Cerebellar cortex (tissue), 1 donor: Measurements from ENCODE around the gene NEDD4.
"Not testable (repeated sequence)": the region's sequence is repeated elsewhere in the genome, so short reads cannot be mapped to it uniquely, and the experiment has no call there.

Source experiments
- DNase-seq: peaks from one replicate; pipeline ENCODE4 v3.0.0-alpha.2; 2015; ENCODE audit warnings: low spot score

The NEDD4 gene

DNA sequence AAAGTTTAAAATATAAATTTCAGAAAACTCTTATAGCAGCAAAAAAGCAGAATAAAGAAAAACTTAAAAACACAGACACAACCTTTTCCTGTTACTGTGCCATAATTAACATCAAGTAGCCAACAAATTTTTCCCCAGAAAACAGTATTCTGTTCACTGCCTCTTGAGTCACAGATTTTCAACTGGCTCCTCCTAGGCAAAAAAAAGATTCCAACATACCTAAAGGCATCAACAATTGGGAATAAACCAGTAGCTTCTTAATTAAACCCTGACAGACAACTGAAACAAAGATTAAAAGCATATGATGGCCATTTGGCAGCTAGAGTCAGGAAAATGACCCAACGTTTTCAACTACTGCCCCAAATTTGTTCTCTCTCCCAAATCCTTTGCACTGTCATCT is 10.9 kb upstream of the NEDD4 start:
- DNase-seq = not testable (repeated sequence)

DNA sequence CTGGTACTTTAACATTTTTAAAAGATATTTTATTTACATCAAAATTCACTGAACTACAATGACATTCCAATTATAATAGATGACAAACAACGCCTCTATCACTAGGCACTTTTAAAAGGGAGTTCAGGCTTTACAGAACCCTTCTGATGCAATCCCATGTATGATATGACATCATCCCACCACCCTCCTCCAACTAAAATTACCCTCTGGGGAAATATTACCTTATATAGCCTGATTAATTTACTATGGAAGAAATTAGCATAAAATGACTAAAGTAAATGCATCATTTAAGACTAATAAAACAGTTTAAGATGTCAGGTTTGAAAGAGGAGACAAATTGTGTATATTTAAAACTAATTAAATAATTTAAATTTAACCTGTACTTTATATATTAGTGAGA is 10.4 kb upstream of the NEDD4 start:
- not testable (repeated sequence) for DNase-seq

DNA sequence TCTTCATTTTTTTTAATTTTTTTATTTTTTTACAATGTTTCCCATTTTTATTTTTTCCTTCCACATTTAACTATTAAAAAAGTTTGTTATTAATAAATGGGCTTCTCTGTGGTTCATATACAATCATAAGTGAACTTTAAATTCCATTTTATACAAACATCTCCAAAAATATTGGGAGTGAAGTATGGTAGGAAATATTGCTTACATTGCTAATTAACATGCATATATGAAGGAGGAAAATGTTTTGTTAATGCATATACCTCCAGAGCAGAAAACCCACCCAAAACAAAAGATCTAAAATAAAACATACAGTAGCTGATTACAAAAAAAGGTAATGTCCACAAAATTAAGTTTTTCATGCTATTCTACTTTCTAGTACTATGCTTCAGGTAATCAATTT is 9.9 kb upstream of the NEDD4 start:
- not testable (repeated sequence) for DNase-seq

DNA sequence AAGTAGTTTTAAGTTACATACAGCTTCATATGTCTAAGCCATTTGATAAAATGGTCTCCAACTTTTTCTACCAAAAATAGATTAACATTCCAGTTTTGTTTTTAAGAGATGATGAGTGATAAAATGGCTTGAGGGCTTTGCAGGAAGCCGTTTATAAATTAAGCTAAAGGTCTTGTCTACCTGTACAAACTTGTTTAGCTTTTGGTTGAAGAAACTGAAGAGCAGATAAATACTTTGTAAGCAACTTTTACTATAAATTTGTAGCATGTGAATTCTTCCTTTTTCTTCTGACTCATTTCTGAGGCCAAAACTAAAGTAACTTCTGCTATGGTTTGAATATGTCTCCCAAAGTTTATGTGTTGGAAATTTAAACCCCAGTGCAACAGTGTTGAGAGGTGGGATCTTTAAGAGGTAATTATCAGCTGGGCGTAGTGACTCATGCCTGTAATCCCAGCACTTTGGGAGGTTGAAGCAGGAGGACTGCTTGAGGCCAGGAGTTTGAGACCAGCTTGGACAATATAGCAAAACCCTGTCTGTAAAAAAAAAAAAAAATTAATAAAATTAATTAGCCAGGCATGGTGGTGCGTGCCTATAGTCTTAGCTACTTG is 8.2 kb upstream of the NEDD4 start:
- DNase-seq = no peak

DNA sequence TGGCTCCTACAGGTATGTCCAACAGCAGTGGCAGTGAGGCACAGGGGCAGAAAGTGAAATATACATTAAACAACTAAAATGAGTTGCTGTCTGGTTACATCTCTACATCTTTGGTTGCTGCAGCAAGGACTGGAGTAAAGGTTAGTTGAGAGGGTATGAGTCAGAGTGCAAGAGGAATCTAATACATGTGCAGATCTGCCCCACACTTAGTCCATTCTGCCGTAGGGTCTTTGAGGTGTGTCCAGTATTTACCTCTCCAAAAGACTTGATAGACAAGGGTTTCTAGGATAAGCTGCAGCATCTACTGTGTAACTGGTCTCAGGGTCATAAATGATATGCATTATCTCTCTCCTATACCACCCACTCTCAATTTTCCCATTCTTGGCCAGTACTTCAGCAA is 6.2 kb upstream of the NEDD4 start:
- no peak for DNase-seq

DNA sequence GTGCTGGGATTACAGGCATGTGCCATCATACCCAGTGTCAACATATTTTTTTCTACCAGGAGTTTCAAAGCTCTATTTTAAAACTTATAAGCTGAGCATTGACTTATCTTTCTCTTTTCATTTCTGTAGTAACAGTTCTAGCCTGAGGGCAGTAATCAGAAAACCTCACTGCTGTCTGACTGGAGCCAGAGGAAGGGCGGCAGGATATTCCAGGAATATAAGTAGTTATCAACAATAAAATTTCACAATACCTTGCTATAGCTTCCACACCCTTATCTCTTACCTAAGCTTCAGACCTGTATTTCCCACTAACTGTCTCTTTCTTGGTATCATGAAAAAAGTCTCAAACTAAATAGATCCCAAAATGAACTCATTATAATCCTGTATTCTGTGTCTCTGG is 5.1 kb upstream of the NEDD4 start:
- DNase-seq = no peak

DNA sequence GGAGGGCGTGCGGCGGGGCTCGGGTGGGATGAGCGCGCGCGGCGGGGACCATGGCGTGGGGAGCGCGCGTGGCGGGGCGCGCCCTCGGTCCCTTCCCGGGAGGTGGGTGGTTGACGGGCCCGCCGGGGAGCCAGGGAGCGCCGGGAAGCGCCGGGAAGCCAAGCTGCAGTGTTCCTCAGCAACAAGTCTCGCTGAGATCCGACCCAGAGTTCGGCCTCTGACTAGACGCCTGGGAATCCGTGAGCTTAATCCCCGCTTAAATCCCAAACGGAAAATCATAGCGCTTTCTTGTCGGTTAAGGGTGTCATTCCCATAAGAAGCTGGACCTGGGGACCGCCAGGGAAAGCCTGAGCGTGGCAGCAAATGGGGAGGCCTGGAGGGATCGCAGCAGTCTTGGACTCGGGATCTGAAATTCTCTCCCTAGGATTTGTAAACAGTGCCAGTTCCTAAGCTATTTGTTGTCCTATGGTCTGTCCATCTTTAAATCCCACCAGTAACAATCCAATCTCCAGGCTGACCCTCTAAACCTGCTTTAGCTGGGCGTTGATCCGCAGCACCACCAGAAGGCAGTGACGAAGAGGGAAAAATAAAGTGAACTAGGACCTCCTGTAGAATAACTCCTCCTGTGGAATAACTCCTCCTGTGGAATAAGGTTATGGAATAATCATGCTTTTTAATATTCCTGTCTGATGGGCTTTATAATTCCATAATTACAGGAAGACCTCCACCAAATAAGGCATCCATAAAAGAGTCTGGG is 570 bp upstream of the NEDD4 start:
- DNase-seq = peak; percentile 68

DNA sequence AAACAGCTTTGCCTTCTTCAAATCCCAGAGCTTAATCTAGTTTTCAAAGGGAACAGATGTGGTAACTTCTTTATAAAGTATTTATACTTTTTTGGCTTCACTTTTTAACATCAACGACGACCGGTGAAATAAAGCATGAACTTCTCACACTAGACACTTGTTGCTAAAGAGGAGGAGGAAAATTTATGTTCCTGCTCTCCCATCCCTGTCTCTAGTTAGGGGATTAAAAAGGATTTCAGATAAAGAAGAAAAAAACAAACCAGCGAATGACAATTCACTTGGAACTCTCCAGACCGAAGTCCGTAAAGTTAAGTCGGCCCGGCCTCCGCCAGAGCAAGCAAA is 672 bp downstream of the NEDD4 start:
- peak; percentile 31 for DNase-seq

DNA sequence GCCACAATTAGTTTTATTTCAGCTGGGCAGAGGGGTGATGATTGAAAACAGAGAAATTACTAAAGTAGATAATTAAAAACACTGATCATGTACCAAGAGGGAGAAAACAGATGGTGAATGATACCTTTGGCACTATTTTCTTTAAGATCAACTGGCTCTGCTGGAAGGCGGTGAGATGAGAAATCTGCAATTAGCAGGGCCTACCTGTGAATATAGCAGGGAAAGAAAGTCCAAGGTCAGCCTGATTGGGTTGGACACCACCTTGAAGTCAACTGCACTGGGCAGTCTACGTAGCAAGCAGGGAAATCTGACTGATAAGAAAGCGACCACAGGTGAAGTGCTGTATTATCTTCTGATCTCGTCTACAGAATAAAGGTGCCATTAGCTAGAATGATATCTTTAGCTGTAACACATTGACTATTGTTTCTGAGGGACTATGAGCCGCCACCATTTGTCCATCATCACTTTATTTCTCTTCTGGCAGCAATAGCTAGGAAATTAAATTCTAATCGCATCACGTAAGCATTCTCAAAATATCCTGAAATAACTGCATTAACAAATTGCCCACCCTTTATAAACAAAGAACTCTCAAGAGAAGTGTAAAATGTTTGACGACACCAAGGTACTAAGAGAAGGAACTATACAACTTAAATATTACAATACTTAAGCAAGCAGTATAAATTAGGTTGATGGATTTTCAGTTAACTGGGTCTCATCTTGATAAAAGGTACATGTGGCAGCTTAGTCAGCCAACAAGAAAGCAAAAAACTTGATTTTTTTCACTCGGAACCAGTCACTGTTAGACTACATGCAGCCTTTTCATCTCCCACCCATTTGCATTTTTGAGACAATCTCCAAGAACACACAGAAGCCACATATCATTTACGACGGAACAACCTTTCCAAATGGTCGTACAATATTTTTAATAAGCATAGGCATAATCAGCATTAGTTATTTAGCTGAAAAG is 1.3 kb downstream of the NEDD4 start:
- peak; percentile 14 for DNase-seq

DNA sequence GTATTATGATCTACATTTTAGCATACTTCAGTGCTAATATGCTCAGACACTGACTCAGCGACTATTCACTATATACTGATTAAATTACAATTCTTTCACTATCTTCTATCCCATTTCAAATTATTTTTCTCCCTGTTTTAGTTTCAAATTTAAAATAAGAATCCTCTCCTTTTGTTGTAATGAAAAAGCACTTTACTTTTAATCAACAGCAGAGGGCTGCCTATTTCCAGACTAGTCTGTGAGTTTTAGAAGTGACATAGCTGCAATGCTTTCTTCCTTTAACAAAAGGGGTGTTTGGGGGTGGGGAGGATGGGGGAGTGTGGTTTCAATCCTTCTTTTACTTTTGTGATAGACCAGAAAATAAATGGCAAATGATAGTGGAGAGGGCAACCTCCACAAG is 2.4 kb downstream of the NEDD4 start:
- peak; percentile 24 for DNase-seq

DNA sequence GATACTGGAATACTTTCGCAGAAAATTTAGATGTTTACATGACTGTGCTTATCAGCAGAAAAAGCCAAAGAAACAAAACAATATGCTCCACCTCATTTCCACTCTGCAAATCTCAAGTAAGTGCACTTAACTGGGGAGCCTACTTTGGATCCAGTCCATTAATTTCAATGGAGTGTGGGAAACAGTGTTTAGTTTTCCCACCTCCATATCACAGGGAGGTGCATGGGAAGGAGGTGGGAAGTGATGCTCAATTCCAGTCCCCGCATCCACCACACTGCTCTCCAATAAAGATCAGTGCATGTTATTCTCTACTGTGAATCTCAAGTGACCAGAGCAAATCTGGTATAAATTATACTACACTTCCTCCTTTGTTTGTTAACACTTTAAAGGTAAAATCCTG is 2.9 kb downstream of the NEDD4 start:
- no peak for DNase-seq

DNA sequence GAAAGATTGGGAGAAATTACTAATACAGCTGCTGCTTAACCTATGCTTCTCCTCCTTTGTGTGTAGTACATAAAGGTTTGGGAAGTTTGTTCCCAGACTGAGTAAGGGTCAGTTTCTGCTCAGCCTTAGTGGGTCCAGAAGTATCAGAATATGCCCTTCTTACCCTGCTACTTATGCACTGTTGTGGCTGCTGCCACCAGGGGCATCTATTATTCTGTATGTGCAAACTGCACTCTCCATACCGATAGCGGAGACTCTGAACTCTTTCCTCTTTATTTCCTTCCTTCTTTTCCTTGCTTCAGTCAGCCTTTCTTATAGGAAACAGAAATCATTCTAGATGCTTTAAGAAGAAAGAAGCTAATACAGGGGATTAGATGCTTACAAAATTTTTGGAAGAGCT is 4.0 kb downstream of the NEDD4 start:
- DNase-seq = no peak

DNA sequence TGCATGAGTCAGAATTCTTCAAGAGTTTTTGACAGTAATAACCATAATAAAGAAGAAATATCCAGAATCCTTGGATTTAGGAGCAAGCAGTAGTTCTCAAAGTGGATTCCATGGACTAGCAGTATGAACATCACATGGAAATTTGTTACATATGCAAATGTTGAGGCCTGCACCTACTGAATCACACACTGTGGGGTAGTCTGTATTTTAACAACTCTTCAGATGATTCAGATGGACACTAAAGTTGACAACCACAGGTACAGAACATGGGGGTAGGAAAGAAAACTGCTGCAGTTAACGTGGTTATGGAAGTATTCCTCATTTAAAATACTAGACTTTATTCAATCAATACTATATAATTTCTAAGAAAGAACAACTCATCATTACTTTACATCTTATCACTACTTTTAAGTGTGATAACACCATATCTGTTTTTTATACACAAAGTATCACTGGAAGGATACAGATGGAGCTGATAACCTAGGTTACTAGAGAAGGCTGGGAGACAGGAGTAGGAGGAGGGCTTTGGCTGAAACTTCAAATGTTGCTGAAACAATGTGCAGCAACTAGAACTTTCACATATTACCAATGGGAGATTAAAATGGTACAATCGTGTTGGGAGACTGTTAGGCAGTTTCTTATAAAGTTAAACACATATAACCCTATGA is 11.7 kb downstream of the NEDD4 start:
- DNase-seq = no peak

DNA sequence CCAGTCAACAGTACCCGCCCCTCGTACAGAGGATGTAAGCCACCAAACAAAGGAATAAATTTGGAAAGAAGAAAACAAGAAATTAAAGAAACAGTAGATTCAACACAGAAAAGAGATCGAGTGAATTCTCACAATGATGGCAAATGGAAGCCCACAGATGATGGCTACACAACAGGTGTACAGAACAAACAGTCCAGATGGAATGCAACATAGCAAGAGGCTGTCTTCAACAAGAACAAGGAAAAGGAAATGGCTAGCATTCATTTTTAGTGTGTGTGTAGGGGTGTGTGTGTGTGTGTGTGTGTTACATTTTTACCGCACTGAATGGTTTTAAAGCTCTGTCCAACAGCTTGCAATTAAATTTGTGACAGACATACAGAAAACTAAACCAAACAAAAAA is 12.9 kb downstream of the NEDD4 start:
- no peak for DNase-seq

DNA sequence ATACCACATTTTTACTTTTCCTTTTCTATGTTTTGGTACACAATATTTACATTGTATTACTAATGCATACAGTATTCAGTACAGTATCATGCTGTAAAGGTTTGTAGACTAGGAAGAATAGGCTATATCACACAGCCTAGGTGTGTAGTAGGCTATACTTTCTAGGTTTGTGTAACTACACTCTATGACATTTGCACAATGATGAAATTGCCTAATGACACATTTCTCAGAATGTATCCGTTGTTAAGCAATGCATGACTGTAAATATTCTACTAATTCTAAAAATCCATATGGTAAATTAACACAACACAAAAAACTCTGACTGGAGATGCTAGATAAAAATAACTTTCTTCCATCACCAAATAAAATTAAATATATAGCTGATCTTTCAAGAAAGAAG is 16.2 kb downstream of the NEDD4 start:
- no peak for DNase-seq

DNA sequence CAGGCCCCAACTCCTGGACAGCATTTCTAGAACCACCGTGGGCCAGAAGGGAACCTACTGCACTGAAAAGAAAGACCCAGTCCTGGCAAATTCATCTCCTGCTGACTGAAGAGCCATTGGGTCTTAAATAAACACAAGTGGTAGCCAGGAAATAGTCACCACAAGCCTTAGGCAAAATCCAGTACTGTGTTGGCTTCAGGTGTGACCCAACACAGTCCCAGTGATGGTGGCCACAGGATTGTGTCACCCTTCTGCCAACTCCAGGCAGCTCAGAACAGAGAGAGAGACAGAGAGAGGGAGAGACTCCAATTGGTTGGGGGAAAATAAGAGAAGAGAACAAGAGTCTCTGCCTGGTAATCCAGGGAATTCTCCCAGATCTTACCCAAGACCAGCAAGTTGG is 23.1 kb downstream of the NEDD4 start:
- no peak for DNase-seq

DNA sequence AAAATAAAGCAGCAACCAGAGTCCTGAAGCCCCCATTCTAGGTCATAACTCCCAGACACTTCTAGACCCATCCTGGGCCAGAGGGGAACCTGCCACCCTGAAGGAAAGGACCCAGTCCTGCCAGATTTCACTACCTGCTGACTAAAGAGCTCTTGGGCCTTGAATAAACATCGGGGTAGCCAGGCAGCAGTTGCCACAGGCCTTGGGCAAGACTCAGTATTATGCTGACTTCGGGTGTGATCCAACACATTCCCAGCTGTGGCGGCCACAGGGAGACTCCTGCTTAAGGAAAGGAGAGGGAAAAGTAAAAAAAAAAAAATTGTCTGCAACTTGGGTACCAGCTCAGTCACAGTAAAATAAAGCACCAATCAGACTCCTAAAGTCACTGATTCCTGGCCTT is 23.8 kb downstream of the NEDD4 start:
- no peak for DNase-seq

DNA sequence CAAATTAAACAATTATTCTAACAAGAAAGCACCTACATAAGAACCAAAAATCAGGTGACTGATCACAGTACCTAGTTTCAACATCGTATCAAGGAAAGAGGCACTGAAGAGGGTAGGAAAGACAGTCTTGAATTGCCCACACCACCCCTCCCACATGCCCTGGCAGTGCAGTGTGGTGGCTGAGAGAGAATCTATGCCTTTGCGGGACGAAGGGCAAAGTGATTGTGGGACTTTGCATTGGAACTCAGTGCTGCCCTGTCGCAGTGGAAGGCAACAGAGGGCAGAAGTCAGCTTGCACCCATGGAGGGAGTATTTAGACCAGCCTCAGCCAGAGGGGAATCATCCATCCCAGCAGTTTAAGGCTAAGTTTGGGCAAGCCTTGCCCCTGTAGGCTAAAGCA is 24.5 kb downstream of the NEDD4 start:
- DNase-seq = no peak

DNA sequence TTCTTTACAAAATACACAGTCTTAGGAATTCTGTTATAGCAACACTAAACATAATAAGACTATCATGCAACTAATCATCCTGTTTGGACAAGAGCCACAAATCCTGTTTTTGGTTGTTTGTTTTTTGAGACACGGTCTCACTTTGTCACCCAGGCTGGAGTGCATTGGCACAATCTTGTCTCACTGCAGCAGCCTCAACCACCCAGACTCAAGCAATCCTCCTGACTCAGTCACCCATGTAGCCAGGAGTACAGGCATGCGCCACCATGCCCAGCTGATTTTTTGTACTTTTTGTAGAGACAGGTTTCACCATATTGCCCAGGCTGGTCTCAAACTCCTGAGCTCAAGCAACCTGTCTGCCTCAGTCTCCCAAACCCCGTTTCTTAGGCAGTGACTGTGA is 28.3 kb downstream of the NEDD4 start:
- no peak for DNase-seq

DNA sequence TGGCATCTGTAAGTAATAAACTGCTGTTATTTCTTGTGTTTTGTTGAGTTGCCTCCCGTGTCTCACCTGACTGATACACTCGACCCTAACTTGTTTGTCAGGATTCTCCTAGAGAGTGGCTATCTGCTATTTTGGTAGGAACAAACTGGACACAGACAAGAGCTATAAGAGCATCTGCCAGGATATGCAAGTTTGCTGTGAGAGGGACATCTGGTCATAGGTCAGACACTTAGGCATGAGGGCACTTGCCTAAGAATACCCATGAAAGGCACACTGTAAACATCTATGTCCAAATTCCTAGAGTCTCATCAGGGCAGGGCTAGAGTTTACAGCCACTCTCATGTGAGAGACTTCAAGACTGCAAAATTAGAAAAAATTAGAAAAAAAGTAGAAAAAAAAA is 32.5 kb downstream of the NEDD4 start:
- DNase-seq = no peak

DNA sequence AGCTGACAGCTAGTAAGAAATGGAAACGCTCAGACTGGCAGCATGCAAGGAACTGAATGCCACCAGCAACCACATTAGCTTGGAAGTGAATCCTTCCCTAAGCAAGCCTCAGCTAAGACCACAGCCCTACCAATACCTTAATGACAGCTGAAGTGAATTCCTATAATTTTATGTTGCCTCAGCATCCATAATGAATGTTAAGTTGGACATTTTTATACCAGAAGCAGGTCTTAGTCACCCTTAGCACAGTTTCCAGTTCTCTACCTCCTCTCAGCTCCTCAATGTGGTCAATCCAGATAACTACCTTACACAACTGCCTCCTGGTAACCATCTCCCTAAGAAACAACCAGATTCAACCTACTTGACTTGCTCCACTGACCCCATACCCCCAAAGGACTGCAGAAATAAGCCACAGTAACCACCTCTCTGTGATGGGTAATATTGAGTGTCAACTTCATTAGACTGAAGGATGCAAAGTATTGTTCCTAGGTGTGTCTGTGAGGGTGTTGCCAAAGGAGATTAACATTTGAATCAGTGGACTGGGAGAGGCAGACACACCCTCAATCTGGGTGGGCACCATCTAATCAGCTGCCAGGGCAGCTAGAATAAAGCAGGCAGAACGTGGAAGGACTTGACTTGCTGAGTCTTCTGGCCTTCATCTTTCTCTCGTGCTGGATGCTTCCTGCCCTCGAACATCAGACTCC is 33.5 kb downstream of the NEDD4 start:
- DNase-seq = no peak

DNA sequence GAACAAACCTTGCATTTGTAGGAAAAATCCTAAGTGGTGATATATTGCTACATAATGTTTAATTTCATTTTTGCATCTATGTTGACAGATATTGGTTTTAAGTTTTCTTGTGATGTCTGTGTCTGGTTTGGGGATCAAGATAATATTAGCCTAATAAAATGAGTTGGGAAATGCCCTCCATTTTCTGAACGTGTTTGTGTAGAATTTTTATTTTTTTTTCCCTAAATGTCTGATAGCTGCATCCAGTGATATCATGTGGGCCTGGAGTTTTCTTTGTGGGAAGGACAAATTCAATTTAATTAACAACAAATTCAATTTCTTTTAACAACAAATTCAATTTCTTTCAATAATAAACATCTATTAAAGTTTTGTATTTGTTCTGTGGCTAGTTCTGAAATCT is 35.1 kb downstream of the NEDD4 start:
- no peak for DNase-seq
